Heart left ventricle (tissue), 16 donors: Measurements from ENCODE around the gene AURKAIP1. TPM values are rescaled to one million over a fixed set of nuclear protein-coding genes. Genes with fewer than 3 reads are reported as not detected.
A peak's percentile ranks its signal among the peaks of the same experiment; 100 is the strongest.

Experiments used
- ATAC-seq, 4 donors: fragments of 200-7000 bp; cut with Tn5 transposase; one replicate each; pipeline ENCODE4 v1.9.1; 2020 to 2022; ENCODE audit warnings: moderate library complexity in 4 of 4, mild to moderate bottlenecking in 3 of 4, moderate number of reproducible peaks in 1 of 4
- DNase-seq, 5 donors: peaks; one replicate each; pipeline ENCODE4 v3.0.0-alpha.2; 2020
- H3K27ac ChIP-seq, 12 donors: fragments of 200-600 bp; sonication (generic) in 4 of 12; one replicate each; pipeline versions ENCODE4 v1.5.0 to v1.8.0; 2016 to 2022; ENCODE audit warnings: mild to moderate bottlenecking in 2 of 12
- H3K27me3 ChIP-seq, 9 donors: fragments of 200-600 bp; sonication (generic) in 2 of 9; one replicate each; pipeline versions ENCODE4 v1.5.1 to v1.8.0; 2016 to 2022; ENCODE audit warnings: mild to moderate bottlenecking in 3 of 9
- H3K36me3 ChIP-seq, 9 donors: fragments of 200-600 bp; sonication (generic) in 2 of 9; one replicate each; pipeline versions ENCODE4 v1.5.0 to v1.8.0; 2018 to 2022; ENCODE audit warnings: mild to moderate bottlenecking in 2 of 9
- H3K4me1 ChIP-seq, 12 donors: fragments of 200-600 bp; sonication (generic) in 4 of 12; one replicate each; pipeline versions ENCODE4 v1.5.0 to v1.8.0; 2016 to 2022; ENCODE audit warnings: mild to moderate bottlenecking in 3 of 12
- H3K4me3 ChIP-seq, 12 donors: fragments of 200-600 bp; sonication (generic) in 4 of 12; one replicate each; pipeline versions ENCODE4 v1.5.0 to v1.8.0; 2017 to 2022; ENCODE audit warnings: mild to moderate bottlenecking in 9 of 12, moderate library complexity in 4 of 12
- H3K9me3 ChIP-seq, 12 donors: fragments of 200-600 bp; sonication (generic) in 4 of 12; one replicate each; pipeline versions ENCODE4 v1.5.0 to v1.8.0; 2016 to 2022; ENCODE audit warnings: mild to moderate bottlenecking in 1 of 12
- POLR2A ChIP-seq, 2 donors: fragments of 450-650 bp; IDR thresholded peaks; one replicate each; pipeline ENCODE4 v1.6.1; 2017; ENCODE audit warnings: antibody characterized with exemption in 2 of 2, mild to moderate bottlenecking in 2 of 2, moderate library complexity in 2 of 2
- WGBS, 4 donors: extraction: QIAGEN DNeasy Blood & Tissue Kit in 2 of 4; methylation state at CpG; one replicate each; pipeline versions ENCODE4 v1.1.5 to v1.1.7; 2013 to 2018; 5-methylcytosine and 5-hydroxymethylcytosine counted together
- intact Hi-C, 10 donors: fragments of 100-400 bp; cut with DNase I; formaldehyde crosslinking; loops; one replicate each; pipeline versions ENCODE4 v1.11.1 to v1.14.2; 2022
- polyA plus RNA-seq, 2 donors: library from polyadenylated mRNA; stranded (reverse); fragments of 200-250 nt; gene quantifications; one replicate each; pipeline ENCODE4 v1.2.3, GENCODE V29; 2013
- total RNA-seq, 9 donors: library from RNA; depleted of rRNA in 2 of 9; stranded (reverse); fragments of >200 nt in 2 of 9; fragmentation: NEBNext Ultra II Directional in 3 of 9; extraction: Animal tissue kit (Norgen Biotek cat#: 25700) in 3 of 9; gene quantifications; one replicate each; pipeline versions ENCODE4 v1.1.0 to v1.2.4, GENCODE V29; 2016 to 2023
- TF ChIP-seq, protein P1 (sequence below), 12 donors: fragments of 200-600 bp; sonication (generic) in 4 of 12; IDR thresholded peaks; one replicate each; pipeline versions ENCODE4 v1.5.0 to v1.8.0; 2018 to 2022; ENCODE audit warnings: antibody characterized with exemption in 12 of 12, mild to moderate bottlenecking in 5 of 12
- donor health status: ischemic (EF 13 %, LVEDD 7.1; RV severe dilation, severe dysfunction).
- donor health status: healthy with polysubstance abuse.
- donor health status: DM: no; HTN: yes; CAD: no.
- donor health status: DM: no; HTN: no; CAD: no.
- donor health status: ischemic (EF 25% LVEDD 6.9; RV normal size, moderate dysfunction).
- donor health status: ischemic (EF 25% LVEDD 5.7; RV mildly dilated, moderate dysfunction).
- donor health status: healthy.
- donor health status: DM: yes; HTN: yes; CAD: no.
- donor health status: ischemic (EF 35%, LVEDD 5.7; RV mildly dilated, moderate dysfunction).
- donor health status: nonischemic (EF 11% LVEDD 7.7; RV severe dilation, severe dysfunction).
- donor health status: DM: yes; HTN: yes; CAD: no.
- donor health status: PGD.
- donor health status: ischemic (EF 29% LVEDD 5.4; RV normal size, mild dysfunction).
- donor health status: nonischemic (EF 23%, LVEDD 6.1; RV moderate dilation, normal function).

The AURKAIP1 gene
- total and polyA plus RNA-seq, 11 donors = 157 to 465 (median 192) TPM

DNA sequence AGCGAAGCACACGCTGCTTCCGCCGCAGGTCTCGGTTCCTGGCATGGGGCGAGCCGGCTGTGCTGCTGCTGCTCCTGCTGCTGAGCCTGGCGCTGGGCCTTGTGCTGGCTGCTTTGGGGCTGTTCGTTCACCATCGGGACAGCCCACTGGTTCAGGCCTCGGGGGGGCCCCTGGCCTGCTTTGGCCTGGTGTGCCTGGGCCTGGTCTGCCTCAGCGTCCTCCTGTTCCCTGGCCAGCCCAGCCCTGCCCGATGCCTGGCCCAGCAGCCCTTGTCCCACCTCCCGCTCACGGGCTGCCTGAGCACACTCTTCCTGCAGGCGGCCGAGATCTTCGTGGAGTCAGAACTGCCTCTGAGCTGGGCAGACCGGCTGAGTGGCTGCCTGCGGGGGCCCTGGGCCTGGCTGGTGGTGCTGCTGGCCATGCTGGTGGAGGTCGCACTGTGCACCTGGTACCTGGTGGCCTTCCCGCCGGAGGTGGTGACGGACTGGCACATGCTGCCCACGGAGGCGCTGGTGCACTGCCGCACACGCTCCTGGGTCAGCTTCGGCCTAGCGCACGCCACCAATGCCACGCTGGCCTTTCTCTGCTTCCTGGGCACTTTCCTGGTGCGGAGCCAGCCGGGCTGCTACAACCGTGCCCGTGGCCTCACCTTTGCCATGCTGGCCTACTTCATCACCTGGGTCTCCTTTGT, 41.3 kb downstream of the AURKAIP1 start:
- H3K4me1 ChIP-seq = peaks cover 0 to 22% (median 8%) of the 10 kb centered on the region in 12 donors
- H3K27ac ChIP-seq = no peak overlapping the region
- WGBS, 4 donors = 83 to 89% (median 84%) methylated on average over 26 to 36 of the region's 36 CpGs
- H3K27me3 ChIP-seq = no peaks in the 10 kb centered on the region
- ATAC-seq = peak in 2 of 4 donors; percentile 2 to 3
- H3K4me3 ChIP-seq = no peak overlapping the region
- peaks cover 0 to 31% (median 18%) of the 10 kb centered on the region in 9 donors for H3K36me3 ChIP-seq
- H3K9me3 ChIP-seq = no peaks in the 10 kb centered on the region
- no peak for DNase-seq
- TF ChIP-seq POLR2A (IDR thresholded peaks at IDR 0.05) = no peak
- TF ChIP-seq, protein P1, sequence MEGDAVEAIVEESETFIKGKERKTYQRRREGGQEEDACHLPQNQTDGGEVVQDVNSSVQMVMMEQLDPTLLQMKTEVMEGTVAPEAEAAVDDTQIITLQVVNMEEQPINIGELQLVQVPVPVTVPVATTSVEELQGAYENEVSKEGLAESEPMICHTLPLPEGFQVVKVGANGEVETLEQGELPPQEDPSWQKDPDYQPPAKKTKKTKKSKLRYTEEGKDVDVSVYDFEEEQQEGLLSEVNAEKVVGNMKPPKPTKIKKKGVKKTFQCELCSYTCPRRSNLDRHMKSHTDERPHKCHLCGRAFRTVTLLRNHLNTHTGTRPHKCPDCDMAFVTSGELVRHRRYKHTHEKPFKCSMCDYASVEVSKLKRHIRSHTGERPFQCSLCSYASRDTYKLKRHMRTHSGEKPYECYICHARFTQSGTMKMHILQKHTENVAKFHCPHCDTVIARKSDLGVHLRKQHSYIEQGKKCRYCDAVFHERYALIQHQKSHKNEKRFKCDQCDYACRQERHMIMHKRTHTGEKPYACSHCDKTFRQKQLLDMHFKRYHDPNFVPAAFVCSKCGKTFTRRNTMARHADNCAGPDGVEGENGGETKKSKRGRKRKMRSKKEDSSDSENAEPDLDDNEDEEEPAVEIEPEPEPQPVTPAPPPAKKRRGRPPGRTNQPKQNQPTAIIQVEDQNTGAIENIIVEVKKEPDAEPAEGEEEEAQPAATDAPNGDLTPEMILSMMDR (IDR thresholded peaks at IDR 0.05) = no peak
- intact Hi-C loops = no loop called here

- H3K4me1 ChIP-seq = peaks cover 0 to 29% (median 8%) of the 10 kb centered on the region in 12 donors
- no peaks in the 10 kb centered on the region for H3K27me3 ChIP-seq
- ATAC-seq (no peak), DNase-seq (no peak)
- intact Hi-C loops = no loop called here
- H3K36me3 ChIP-seq = peaks cover 0 to 31% (median 18%) of the 10 kb centered on the region in 9 donors
- no peaks in the 10 kb centered on the region for H3K9me3 ChIP-seq
- H3K4me3 ChIP-seq = no peak overlapping the region
- H3K27ac ChIP-seq = no peak overlapping the region
- 83 to 89% (median 88%) methylated on average over 28 to 48 of the region's 48 CpGs for WGBS, 4 donors
- TF ChIP-seq, protein P1 (IDR thresholded peaks at IDR 0.05) = no peak
- no peak for TF ChIP-seq POLR2A (IDR thresholded peaks at IDR 0.05)
Measured at GRCh38 chr1:1332774-1333480, 42.1 kb downstream of the AURKAIP1 start.

GRCh38 chr1:1332031-1332755, 42.8 kb downstream of the AURKAIP1 start:
- H3K36me3 ChIP-seq = peaks cover 0 to 34% (median 22%) of the 10 kb centered on the region in 9 donors
- no peaks in the 10 kb centered on the region for H3K27me3 ChIP-seq
- DNase-seq (no peak), ATAC-seq (no peak)
- H3K9me3 ChIP-seq = no peaks in the 10 kb centered on the region
- no peak for TF ChIP-seq POLR2A (IDR thresholded peaks at IDR 0.05)
- TF ChIP-seq, protein P1 (IDR thresholded peaks at IDR 0.05) = no peak
- no peak overlapping the region for H3K4me3 ChIP-seq
- 76 to 87% (median 87%) methylated on average over 10 to 57 of the region's 57 CpGs for WGBS, 4 donors
- intact Hi-C loops = no loop called here
- H3K4me1 ChIP-seq = peaks cover 0 to 37% (median 9%) of the 10 kb centered on the region in 12 donors
- H3K27ac ChIP-seq = no peak overlapping the region
